Thoracic aorta (tissue), 2 donors: ENCODE data around the gene COA7. TPM values are rescaled to one million over a fixed set of nuclear protein-coding genes. Genes with fewer than 3 reads are reported as not detected.

Experiments
- ATAC-seq: fragments of 150-250 bp; one replicate; pipeline ENCODE4 v1.8.0; 2017; ENCODE audit warnings: low read depth; ENCODE audit not compliant: insufficient number of reproducible peaks, low FRiP score
- DNase-seq: peaks from one replicate; pipeline ENCODE4 v3.0.0-alpha.2; 2020; ENCODE audit warnings: low spot score
- H3K27ac ChIP-seq, 2 donors: fragments of 200-600 bp; sonication (generic); 1 replicate in 1 of 2; 2 replicates in 1 of 2; pipeline ENCODE4 v1.5.1; 2016; ENCODE audit warnings: mild to moderate bottlenecking in 2 of 2, moderate library complexity in 2 of 2
- H3K27me3 ChIP-seq: fragments of 200-600 bp; sonication (generic); replicated peaks from 2 replicates; pipeline ENCODE4 v1.6.0; 2016; ENCODE audit warnings: mild to moderate bottlenecking; ENCODE audit not compliant: insufficient read depth
- H3K36me3 ChIP-seq: fragments of 200-600 bp; sonication (generic); one replicate; pipeline ENCODE4 v1.5.1; 2016
- H3K4me1 ChIP-seq, 2 donors: fragments of 200-600 bp; sonication (generic); 1 replicate in 1 of 2; 2 replicates in 1 of 2; pipeline versions ENCODE4 v1.5.1 to v1.6.0; 2016; ENCODE audit warnings: low read depth in 2 of 2, mild to moderate bottlenecking in 1 of 2; ENCODE audit not compliant: control insufficient read depth in 1 of 2
- H3K4me3 ChIP-seq: fragments of 200-600 bp; sonication (generic); 2 replicates; pipeline ENCODE4 v1.5.1; 2016; ENCODE audit warnings: mild to moderate bottlenecking
- H3K9me3 ChIP-seq: fragments of 200-600 bp; sonication (generic); 2 replicates; pipeline ENCODE4 v1.5.1; 2016
- CTCF ChIP-seq: fragments of 200-600 bp; sonication (generic); IDR thresholded peaks from one replicate; pipeline ENCODE4 v1.5.1; 2019; ENCODE audit warnings: antibody characterized with exemption
- total RNA-seq, 2 donors: library from RNA; depleted of rRNA; stranded (reverse); fragments of >200 nt; gene quantifications; one replicate each; pipeline versions ENCODE4 v1.1.0 to v1.2.3, GENCODE V29; 2016

The COA7 gene
- total RNA-seq, 2 donors from 2014 or later = 4.6 to 9.9 TPM

- Histone ChIP-seq H3K36me3 (no peaks in the 10 kb centered on the region), H3K27me3 (no peaks in the 10 kb centered on the region), H3K4me1 (no peaks in the 10 kb centered on the region), H3K4me3 (no peak overlapping the region), H3K9me3 (no peaks in the 10 kb centered on the region), H3K27ac (no peak overlapping the region)
- no peak for TF ChIP-seq CTCF
- ATAC-seq = no peak
- DNase-seq = no peak
Observed at GRCh38 chr1:52669696-52670095, 28.5 kb downstream of the COA7 start.

GRCh38 chr1:52668711-52669110 lies 29.4 kb downstream of the COA7 start:
- Histone ChIP-seq H3K4me3 (no peak overlapping the region), H3K4me1 (no peaks in the 10 kb centered on the region), H3K27me3 (no peaks in the 10 kb centered on the region), H3K36me3 (no peaks in the 10 kb centered on the region), H3K27ac (no peak overlapping the region), H3K9me3 (no peaks in the 10 kb centered on the region)
- ATAC-seq (no peak), DNase-seq (no peak)
- TF ChIP-seq CTCF = no peak

GRCh38 chr1:52667984-52668383 lies 30.2 kb downstream of the COA7 start:
- no peak for DNase-seq
- ATAC-seq = no peak
- H3K4me1 ChIP-seq = no peaks in the 10 kb centered on the region
- H3K36me3 ChIP-seq = no peaks in the 10 kb centered on the region
- H3K9me3 ChIP-seq = no peaks in the 10 kb centered on the region
- no peak for TF ChIP-seq CTCF
- no peak overlapping the region for H3K27ac ChIP-seq
- H3K4me3 ChIP-seq = no peak overlapping the region
- H3K27me3 ChIP-seq = no peaks in the 10 kb centered on the region

GRCh38 chr1:52667290-52667689 lies 30.9 kb downstream of the COA7 start:
- ATAC-seq (no peak), DNase-seq (no peak)
- no peak for TF ChIP-seq CTCF
- Histone ChIP-seq H3K36me3 (no peaks in the 10 kb centered on the region), H3K4me3 (no peak overlapping the region), H3K4me1 (no peaks in the 10 kb centered on the region), H3K27ac (no peak overlapping the region), H3K27me3 (no peaks in the 10 kb centered on the region), H3K9me3 (no peaks in the 10 kb centered on the region)

- H3K36me3 ChIP-seq = no peaks in the 10 kb centered on the region
- H3K4me1 ChIP-seq = no peaks in the 10 kb centered on the region
- no peak for TF ChIP-seq CTCF
- ATAC-seq (no peak), DNase-seq (no peak)
- no peaks in the 10 kb centered on the region for H3K9me3 ChIP-seq
- H3K27me3 ChIP-seq = no peaks in the 10 kb centered on the region
- H3K27ac ChIP-seq = no peak overlapping the region
- no peak overlapping the region for H3K4me3 ChIP-seq
Observed at GRCh38 chr1:52665006-52665941, 32.9 kb downstream of the COA7 start.
